MCF 10A (cell line): ENCODE measurements around the gene TSPAN17. TPM values are rescaled to one million over a fixed set of nuclear protein-coding genes. Genes with fewer than 3 reads are reported as not detected.

ENCODE experiments used
- BruUV-seq: library from RNA; stranded (reverse); fragments of 400-500 nt; replicated peaks from 2 replicates; lab custom pipeline; 2021; lab: Mats Ljungman, UMichigan
- CTCF ChIA-PET: fragments of 300-600 bp; sonication (Branson Sonifier 250); formaldehyde crosslinking; extraction: SDS; loops from one replicate; lab custom pipeline; 2021; ENCODE audit warnings: antibody characterized with exemption, inconsistent platforms; lab: Yijun Ruan, JAX
- POLR2A ChIA-PET: fragments of 300-600, 350-650 bp; sonication (Branson Sonifier 250); formaldehyde crosslinking; extraction: SDS; loops from one replicate; lab custom pipeline; 2020; ENCODE audit warnings: antibody characterized with exemption, inconsistent platforms; lab: Yijun Ruan, JAX
- DNase-seq: peaks from one replicate; pipeline ENCODE4 v3.0.0-alpha.2; 2018; ENCODE audit not compliant: unreplicated experiment
- H3K27ac Mint-ChIP-seq: one replicate; pipeline ENCODE4 v1.8.0; 2022; ENCODE audit warnings: mild to moderate bottlenecking, low read depth, mixed read lengths; ENCODE audit not compliant: unreplicated experiment
- H3K27me3 Mint-ChIP-seq: one replicate; pipeline ENCODE4 v1.8.0; 2022; ENCODE audit warnings: mixed read lengths; ENCODE audit not compliant: insufficient read depth, unreplicated experiment
- H3K36me3 Mint-ChIP-seq: one replicate; pipeline ENCODE4 v1.8.0; 2022; ENCODE audit warnings: mild to moderate bottlenecking, moderate library complexity, mixed read lengths; ENCODE audit not compliant: insufficient read depth, unreplicated experiment
- H3K4me1 Mint-ChIP-seq: one replicate; pipeline ENCODE4 v1.8.0; 2022; ENCODE audit warnings: mixed read lengths; ENCODE audit not compliant: insufficient read depth, unreplicated experiment
- H3K4me3 Mint-ChIP-seq: one replicate; pipeline ENCODE4 v1.8.0; 2022; ENCODE audit warnings: mild to moderate bottlenecking, moderate library complexity, mixed read lengths; ENCODE audit not compliant: unreplicated experiment
- H3K9me3 Mint-ChIP-seq: one replicate; pipeline ENCODE4 v1.8.0; 2022; ENCODE audit warnings: mixed read lengths; ENCODE audit not compliant: unreplicated experiment
- intact Hi-C: fragments of 100-400 bp; cut with micrococcal nuclease; formaldehyde crosslinking; loops from 2 replicates; pipeline ENCODE4 v1.14.1; 2022
- total RNA-seq: library from RNA; stranded (reverse); gene quantifications from 2 replicates; pipeline ENCODE4 v1.2.3, GENCODE V29; 2022
- TF ChIP-seq, protein P1 (sequence below): fragments of 200-600 bp; IDR thresholded peaks from one replicate; pipeline ENCODE4 v1.8.0; 2022; ENCODE audit warnings: antibody characterized with exemption, mild to moderate bottlenecking; ENCODE audit not compliant: unreplicated experiment

Gene TSPAN17
- total RNA-seq, 1 experiment from 2014 or later = 36.7 TPM

DNA sequence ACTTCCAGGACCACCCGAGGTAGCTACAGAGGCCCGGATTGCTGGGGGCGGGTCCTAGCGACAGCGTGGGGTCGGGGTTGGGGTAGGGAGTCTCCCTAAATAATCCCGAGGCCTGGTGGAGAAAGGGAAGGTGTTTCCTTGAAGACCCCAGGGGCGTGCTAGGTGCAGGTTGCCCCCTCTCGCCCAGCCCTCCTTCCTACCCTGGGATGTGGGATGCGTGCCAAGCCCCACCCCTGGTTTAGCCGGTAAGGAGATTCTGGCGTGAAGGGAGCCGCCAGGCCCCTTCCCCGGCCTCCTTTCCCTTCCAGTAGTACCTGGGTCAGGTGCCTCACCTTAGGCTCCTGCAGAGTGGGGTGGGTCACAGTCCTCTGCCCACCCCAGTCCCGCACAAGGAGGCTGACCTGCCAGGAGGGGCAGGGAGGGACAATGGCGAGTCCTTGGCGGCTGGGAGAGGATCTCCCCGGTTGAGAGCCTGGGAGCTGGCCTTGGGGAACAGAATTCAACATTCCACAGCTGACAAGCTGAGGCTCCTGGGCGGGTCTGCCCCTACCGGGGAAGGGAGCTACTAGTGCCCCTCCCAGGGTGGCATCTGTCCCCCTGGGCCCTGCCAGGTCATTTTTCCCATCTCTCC is 674 bp downstream of the TSPAN17 start:
- peak overlapping the region; percentile 76 for H3K27ac Mint-ChIP-seq
- TF ChIP-seq, protein P1, sequence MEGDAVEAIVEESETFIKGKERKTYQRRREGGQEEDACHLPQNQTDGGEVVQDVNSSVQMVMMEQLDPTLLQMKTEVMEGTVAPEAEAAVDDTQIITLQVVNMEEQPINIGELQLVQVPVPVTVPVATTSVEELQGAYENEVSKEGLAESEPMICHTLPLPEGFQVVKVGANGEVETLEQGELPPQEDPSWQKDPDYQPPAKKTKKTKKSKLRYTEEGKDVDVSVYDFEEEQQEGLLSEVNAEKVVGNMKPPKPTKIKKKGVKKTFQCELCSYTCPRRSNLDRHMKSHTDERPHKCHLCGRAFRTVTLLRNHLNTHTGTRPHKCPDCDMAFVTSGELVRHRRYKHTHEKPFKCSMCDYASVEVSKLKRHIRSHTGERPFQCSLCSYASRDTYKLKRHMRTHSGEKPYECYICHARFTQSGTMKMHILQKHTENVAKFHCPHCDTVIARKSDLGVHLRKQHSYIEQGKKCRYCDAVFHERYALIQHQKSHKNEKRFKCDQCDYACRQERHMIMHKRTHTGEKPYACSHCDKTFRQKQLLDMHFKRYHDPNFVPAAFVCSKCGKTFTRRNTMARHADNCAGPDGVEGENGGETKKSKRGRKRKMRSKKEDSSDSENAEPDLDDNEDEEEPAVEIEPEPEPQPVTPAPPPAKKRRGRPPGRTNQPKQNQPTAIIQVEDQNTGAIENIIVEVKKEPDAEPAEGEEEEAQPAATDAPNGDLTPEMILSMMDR = no peak
- H3K9me3 Mint-ChIP-seq = no peaks in the 10 kb centered on the region
- H3K36me3 Mint-ChIP-seq = no peaks in the 10 kb centered on the region
- peak; percentile 54 for DNase-seq
- CTCF ChIA-PET = interaction anchor here (0.5 to 9.4 kb wide), 6 partner anchors 11 to 155 kb away, joined by 3 to 122 read pairs (median 4); no protein-coding TSS in a partner anchor
- H3K27me3 Mint-ChIP-seq = no peaks in the 10 kb centered on the region
- peaks cover 21% of the 10 kb centered on the region for H3K4me1 Mint-ChIP-seq
- intact Hi-C loops = loop anchor here (1.0 to 5.0 kb wide), 4 partner anchors 37 to 231 kb away; no protein-coding TSS in a partner anchor
- TSS peak; percentile 49 for BruUV-seq
- POLR2A ChIA-PET = interaction anchor here (0.5 to 2.6 kb wide), 14 partner anchors 26 to 438 kb away, joined by 3 to 28 read pairs (median 5); partner anchors contain the start of genes CLTB, FAF2, HIGD2A and NOP16
- peak overlapping the region; percentile 80 for H3K4me3 Mint-ChIP-seq

DNA sequence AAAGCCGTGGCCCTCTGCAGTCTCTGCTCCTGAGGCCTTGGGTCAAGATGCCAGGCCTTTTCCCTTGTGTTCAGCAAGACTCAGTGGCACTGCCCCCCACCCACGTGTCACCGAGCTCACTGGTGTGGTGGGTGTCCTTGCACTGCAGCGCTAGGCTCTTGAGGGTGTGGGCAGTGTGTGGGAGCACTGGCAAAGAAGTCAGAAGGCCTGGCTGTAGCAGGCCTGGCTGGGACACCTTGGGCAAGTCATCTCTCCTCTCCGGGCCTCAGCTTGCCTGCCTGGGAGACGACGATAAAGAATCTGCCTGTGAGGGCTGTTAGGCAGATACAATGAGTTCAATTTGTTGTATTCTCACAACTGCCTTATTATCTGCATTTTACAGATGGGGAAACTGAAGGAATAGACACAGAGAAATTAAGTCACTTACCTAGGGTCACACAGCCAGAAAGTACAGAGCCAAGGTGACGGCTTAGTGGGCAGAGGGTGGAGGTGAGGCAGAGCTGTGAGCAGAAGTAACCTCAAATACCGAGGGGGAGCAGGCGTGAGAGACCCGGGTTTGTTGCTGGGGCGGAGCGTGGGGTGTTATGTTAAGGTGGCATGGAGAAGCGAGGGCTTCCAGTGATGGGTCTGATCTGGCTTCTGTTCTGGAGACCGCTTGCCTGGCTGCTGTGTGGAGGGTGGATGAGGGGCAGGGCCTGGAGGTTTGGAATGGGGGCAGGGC is 1.4 kb downstream of the TSPAN17 start:
- Mint-ChIP-seq H3K27ac (peak overlapping the region; percentile 76), H3K27me3 (no peaks in the 10 kb centered on the region), H3K9me3 (no peaks in the 10 kb centered on the region), H3K4me3 (peak overlapping the region; percentile 80), H3K4me1 (peaks cover 28% of the 10 kb centered on the region), H3K36me3 (no peaks in the 10 kb centered on the region)
- TF ChIP-seq, protein P1 = no peak
- DNase-seq = no peak
- intact Hi-C loops = loop anchor here (5.0 kb wide), 1 partner anchor 91 kb away; no protein-coding TSS in a partner anchor
- POLR2A ChIA-PET = interaction anchor here (0.5 to 2.6 kb wide), 9 partner anchors 27 to 373 kb away, joined by 3 to 28 read pairs (median 10); partner anchors contain the start of genes CLTB, FAF2, HIGD2A and NOP16
- CTCF ChIA-PET = interaction anchor here (0.6 to 9.4 kb wide), 6 partner anchors 10 to 155 kb away, joined by 3 to 122 read pairs (median 4); no protein-coding TSS in a partner anchor
- no TSS peak for BruUV-seq

DNA sequence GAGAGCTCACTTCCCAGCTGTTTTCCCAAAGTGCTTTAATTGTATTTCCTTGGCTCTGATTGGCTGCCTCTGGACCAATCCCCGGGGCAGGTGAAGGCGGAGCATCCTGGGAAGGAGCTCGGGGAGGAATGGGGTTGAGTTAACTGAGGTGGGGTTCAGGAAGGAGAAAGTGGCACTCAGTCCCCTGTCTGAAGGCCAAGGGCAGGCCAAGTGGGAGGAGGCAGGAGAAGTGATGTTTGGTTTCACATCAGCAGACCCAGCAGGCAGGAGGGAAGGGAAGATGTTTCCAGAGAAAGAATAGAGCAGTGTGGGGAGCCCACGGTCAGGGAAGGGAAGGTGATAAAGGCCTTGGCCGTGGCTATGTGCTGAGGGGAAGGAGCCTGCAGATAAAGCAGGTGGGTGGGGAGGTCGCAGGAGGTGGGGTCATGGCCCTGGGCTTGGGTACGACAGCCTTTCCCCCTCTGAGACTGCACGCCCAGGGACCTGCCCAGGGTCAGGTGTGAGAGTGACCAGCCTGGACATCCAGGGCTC is 3.1 kb downstream of the TSPAN17 start:
- no peaks in the 10 kb centered on the region for H3K9me3 Mint-ChIP-seq
- CTCF ChIA-PET = interaction anchor here (0.6 to 9.4 kb wide), 3 partner anchors 9 to 684 kb away, joined by 4 to 122 read pairs (median 5); no protein-coding TSS in a partner anchor
- no peak overlapping the region for H3K4me3 Mint-ChIP-seq
- H3K4me1 Mint-ChIP-seq = peaks cover 32% of the 10 kb centered on the region
- DNase-seq = no peak
- no peak overlapping the region for H3K27ac Mint-ChIP-seq
- H3K27me3 Mint-ChIP-seq = no peaks in the 10 kb centered on the region
- H3K36me3 Mint-ChIP-seq = no peaks in the 10 kb centered on the region
- intact Hi-C loops = no loop called here
- POLR2A ChIA-PET = no interaction called here
- BruUV-seq = no TSS peak
- TF ChIP-seq, protein P1 = no peak
